DLD1 (cell line): ENCODE data around the gene GSTM1.
"Not testable (repeated sequence)": the region's sequence is repeated elsewhere in the genome, so short reads cannot be mapped to it uniquely, and the experiment has no call there.

Source experiments
- in situ Hi-C: cut with HindIII; loops from 2 replicates; pipeline ENCODE4 v1.10.0; 2017; ENCODE audit warnings: low sequenced_read_pairs

Gene GSTM1

GRCh38 chr1:109695138-109695537, 7.5 kb downstream of the GSTM1 start:
- in situ Hi-C loops = not testable (repeated sequence)

DNA sequence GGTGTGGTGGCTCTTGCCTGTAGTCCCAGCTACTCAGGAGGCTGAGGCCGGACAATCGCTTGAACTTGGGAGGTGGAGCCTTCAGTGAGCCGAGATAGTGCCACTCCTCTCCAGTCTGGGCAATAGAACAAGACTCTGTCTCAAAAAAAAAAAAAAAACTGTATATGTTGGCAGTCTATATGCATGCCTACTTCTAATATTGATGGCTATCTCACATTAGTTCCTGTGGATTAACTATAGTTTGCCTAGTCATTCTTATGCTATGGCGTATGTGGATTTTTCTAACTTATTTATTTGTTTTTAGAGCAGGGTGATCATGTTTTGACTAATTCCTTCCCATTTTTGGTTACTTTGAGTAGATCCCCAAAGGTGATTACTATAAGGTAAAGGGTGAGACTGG, 9.4 kb downstream of the GSTM1 start:
- in situ Hi-C loops = no loop called here

DNA sequence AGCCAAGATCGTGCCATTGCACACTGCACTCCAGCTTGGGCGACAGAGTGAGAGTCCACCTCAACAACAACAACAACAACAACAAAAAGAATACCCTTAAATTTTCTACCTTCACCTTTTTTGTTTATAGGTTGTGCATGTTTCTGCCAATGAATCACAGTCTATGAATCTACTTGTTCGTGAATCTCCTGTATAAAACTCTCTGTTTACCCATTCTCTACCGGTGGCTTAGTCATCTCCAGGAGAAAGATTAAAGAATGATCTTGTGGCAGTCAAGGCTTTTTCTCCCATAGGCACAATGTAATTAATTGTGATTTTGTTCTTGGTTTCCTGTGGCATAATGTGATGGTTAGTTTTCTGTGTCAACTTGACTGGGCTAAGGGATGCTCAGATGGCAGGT, 10.2 kb downstream of the GSTM1 start:
- in situ Hi-C loops = not testable (repeated sequence)

DNA sequence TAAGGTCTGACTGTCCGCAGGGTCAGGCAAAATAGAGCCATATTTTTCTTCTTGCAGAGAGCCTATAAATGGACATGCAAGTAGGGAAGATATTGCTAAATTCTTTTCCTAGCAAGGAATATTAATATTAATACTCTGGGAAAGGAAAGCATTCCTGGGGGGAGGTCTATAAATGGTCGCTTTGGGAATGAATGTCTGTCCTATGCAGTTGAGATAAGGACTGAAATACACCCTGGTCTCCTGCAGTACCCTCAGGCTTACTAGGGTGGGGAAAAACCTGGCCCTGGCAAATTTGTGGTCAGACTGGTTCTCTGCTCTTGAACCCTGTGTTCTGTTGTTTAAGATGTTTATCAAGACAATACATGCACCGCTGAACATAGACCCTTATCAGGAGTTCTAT, 15.3 kb downstream of the GSTM1 start:
- in situ Hi-C loops = not testable (repeated sequence)

DNA sequence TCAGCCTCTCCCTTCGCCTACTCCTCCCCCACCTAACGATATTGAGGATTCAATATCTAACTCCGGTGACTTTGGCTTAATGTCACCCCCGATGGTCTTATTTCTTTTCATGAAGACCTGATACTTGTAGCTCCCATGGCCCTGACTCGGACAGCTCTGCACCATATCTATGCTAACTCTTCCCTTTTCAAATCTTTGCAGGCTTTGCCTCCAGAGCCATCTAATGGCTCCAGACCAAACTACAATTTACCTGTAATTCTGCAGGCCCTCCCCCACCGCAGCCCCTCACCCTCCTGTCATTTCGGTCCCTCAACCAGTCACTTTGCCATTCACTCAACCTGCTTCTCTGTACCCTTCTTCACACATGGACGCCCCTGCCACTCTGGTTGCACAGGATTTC, 16.6 kb downstream of the GSTM1 start:
- in situ Hi-C loops = no loop called here

DNA sequence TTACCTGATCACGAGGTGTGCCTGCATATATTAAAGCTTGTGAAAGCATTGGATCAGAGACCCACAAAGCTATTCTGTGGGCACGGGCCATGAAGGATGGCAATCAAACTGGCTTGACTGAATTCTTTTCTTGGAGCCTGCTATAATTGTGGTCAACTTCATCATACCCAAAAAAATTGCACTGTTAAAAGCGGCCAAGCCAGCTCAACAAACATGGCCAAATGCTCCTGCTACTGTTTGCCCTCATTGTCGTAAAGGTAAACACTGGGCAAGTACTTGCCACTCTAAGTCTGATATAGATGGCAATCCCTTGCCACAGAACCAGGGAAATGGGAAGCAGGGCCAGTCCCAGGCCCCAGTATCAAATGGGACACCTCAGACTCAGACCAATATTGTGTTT, 17.8 kb downstream of the GSTM1 start:
- in situ Hi-C loops = no loop called here

- in situ Hi-C loops = not testable (repeated sequence)
Measured at GRCh38 chr1:109708949-109709348, 21.3 kb downstream of the GSTM1 start.

GRCh38 chr1:109709822-109710221, 22.2 kb downstream of the GSTM1 start:
- in situ Hi-C loops = not testable (repeated sequence)

- in situ Hi-C loops = not testable (repeated sequence)
Measured at GRCh38 chr1:109711593-109712320, 24.1 kb downstream of the GSTM1 start, which contains the start of gene GSTM5. GSTM5 (plus strand) TSS chr1:109712251; CDS start chr1:109712313, 62 bp downstream.

GRCh38 chr1:109712321-109712864, 24.8 kb downstream of the GSTM1 start:
- in situ Hi-C loops = no loop called here

DNA sequence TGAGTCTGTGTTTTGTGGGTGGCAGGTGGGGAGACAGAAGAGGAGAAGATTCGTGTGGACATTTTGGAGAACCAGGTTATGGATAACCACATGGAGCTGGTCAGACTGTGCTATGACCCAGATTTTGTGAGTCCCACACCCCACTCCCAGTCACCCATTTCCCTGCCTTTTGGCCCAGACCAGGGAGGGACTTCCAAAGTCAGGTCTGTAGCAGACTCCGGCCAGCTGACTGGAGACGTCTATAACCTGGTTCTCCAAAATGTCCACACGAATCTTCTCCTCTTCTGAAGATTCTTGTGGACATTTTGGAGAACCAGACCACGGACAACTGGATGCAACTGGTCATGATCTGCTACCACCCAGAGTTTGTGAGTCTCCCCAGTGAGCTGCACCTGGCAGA, 26.0 kb downstream of the GSTM1 start:
- in situ Hi-C loops = no loop called here

DNA sequence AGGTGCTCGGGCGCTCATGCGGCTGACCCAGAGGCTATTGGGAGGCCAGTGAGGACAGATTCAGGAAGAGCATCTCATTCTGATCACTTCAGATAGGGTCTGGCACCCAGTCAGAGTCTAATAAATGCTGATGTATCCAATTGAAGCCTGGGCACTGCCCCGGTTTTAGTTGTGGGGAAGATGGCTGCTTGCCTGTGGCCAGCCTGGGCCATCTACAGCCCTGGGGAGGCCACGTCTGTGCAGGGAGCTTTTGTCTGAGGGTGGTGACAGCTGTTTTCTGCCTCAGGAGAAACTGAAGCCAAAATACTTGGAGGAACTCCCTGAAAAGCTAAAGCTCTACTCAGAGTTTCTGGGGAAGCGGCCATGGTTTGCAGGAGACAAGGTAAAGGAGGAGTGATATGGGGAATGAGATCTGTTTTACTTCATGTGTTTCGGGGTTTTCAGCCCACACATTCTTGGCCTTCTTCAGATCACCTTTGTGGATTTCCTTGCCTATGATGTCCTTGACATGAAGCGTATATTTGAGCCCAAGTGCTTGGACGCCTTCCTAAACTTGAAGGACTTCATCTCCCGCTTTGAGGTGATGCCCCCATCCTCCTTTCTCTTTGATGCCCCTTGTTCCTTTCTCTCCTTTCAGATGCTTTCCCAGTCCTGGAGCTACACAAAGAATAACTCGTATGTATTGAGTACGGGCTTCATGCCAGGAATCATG, 27.2 kb downstream of the GSTM1 start:
- in situ Hi-C loops = no loop called here

GRCh38 chr1:109716121-109716520, 28.5 kb downstream of the GSTM1 start:
- in situ Hi-C loops = no loop called here

- in situ Hi-C loops = no loop called here
Measured at GRCh38 chr1:109716570-109717090, 29.0 kb downstream of the GSTM1 start.

DNA sequence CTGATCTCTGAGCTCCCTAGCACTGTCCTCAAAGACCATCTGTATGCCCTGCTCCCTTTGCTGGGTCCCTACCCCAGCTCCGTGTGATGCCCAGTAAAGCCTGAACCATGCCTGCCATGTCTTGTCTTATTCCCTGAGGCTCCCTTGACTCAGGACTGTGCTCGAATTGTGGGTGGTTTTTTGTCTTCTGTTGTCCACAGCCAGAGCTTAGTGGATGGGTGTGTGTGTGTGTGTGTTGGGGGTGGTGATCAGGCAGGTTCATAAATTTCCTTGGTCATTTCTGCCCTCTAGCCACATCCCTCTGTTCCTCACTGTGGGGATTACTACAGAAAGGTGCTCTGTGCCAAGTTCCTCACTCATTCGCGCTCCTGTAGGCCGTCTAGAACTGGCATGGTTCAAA, 30.1 kb downstream of the GSTM1 start:
- in situ Hi-C loops = no loop called here

GRCh38 chr1:109718495-109718894, 30.9 kb downstream of the GSTM1 start:
- in situ Hi-C loops = no loop called here

- in situ Hi-C loops = no loop called here
Measured at GRCh38 chr1:109719337-109719837, 31.8 kb downstream of the GSTM1 start.

DNA sequence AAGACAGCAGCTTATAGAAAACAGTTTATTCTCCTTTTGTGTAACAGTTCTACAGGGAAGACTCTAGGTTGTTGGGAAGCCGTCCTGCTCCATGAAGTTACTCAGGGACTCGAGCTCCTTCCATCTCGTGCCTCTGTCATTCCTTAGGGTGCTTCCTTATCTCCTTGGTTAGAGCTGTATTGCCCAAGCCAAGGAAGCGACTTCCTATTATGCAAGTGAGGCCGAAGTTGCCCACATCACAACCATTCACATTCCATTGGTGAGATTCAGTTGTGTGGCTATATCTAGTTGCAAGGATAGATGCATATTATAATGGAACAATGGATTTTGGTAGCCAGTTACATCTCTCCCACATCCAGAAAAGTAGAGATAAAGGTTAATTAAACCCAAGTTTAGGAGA, 33.4 kb downstream of the GSTM1 start:
- in situ Hi-C loops = no loop called here

DNA sequence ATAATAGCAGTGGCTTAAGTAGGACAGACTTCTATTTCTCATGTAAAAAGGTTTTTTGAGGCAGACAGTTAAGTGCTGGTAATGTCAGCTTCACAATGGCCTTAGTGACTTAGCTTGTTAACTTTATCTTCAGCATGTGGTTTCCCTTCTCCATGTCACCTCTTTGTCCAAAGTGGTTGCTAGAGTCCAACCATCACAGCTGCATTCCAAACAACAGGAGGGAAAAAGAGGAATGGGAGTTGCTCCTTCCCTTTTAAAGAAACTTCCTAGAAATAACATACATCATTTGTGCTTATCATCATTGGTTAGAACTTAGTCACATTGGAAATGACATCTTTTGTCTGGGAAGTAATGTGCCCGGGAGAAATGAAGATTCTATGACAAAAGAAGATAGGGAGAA, 34.4 kb downstream of the GSTM1 start:
- in situ Hi-C loops = no loop called here

DNA sequence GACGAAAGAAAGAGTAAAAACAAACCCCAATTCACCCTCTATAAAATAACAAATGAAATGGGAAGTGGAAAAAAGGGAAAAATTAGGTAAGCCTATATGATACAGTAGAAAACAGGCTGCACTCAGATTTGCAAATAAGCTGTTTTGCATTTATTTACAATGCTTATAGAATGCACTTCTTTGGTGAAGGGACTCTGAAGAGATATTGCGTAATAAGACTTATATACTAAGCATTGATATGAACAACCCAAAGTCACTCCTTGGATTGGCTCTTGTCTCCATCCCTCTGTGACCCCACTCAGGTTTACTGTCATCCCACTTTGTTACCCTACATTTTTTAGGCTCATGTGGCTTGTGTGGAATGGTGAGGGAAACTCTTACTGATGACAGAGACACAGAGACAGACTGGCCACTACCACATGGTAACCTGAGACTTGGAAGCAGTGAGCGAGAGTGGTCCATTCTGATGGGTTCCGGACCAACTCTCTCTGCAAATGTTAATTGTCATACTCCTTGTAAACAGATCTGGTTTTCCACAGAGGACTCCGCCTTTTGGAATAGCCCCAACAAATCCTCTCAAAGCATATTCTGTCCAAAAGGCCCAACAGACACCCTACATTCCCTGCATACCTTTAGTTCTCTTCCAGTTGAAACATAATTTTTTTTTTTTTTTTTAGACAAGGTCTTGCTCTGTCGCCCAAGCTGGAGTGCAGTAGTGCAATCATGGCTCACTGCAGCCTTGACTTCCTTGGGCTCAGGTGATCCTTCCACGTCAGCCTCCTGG, 35.5 kb downstream of the GSTM1 start:
- in situ Hi-C loops = no loop called here

DNA sequence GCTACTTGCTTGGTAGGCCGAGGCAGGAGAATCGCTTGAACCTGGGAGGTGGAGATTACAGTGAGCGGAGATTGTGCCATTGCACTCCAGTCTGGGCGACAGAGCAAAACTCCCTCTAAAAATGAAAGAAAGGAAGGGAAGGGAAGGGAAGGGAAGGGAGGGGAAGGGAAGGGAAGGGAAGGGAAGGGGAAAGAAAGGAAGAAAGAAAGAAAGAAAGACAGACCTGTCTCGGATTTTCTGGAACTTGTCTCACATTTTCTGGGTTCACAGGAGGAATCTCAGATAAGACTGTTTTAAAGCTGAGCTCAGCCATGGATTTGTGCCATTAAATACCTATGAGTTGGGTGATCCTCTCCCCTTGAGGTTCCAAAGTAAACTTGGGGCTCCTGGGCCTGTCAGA, 37.3 kb downstream of the GSTM1 start:
- in situ Hi-C loops = no loop called here
